Cardiac muscle cell (in vitro differentiated cells and primary cell): ENCODE measurements around the gene HBG2. TPM values are rescaled to one million over a fixed set of nuclear protein-coding genes. Genes with fewer than 3 reads are reported as not detected.

Source experiments
- DNase-seq, 2 donors: peaks; one replicate each; pipeline versions ENCODE4 v3.0.0 to v3.0.0-alpha.2; 2010 to 2017; ENCODE audit warnings: low read depth in 1 of 2, low spot score in 1 of 2
- H3K27ac ChIP-seq: fragments of 200-600 bp; sonication (generic); 2 replicates; pipeline ENCODE4 v1.5.1; 2016
- H3K27me3 ChIP-seq: fragments of 200-600 bp; sonication (generic); 2 replicates; pipeline ENCODE4 v1.6.0; 2016; ENCODE audit warnings: control low read depth
- H3K36me3 ChIP-seq: fragments of 200-600 bp; sonication (generic); 2 replicates; pipeline ENCODE4 v1.5.1; 2016; ENCODE audit warnings: control low read depth
- H3K4me1 ChIP-seq: fragments of 200-600 bp; sonication (generic); 2 replicates; pipeline ENCODE4 v1.8.1; 2017; ENCODE audit warnings: low read depth, mild to moderate bottlenecking, mixed run types
- H3K4me3 ChIP-seq: fragments of 200-600 bp; sonication (generic); 2 replicates; pipeline ENCODE4 v1.5.1; 2016; ENCODE audit warnings: mild to moderate bottlenecking
- H3K9me3 ChIP-seq: fragments of 200-600 bp; sonication (generic); 2 replicates; pipeline ENCODE4 v1.5.1; 2017; ENCODE audit warnings: low read depth, mild to moderate bottlenecking, control low read depth
- polyA plus RNA-seq: library from polyadenylated mRNA; unstranded; fragments of >200 nt; fragmentation: Nextera tagmentation; extraction: Ambion mirVana; gene quantifications from 2 replicates; pipeline ENCODE4 v1.2.1, GENCODE V29; 2016
- total RNA-seq: library from RNA; depleted of rRNA; stranded (reverse); fragments of >200 nt; gene quantifications from 2 replicates; pipeline ENCODE4 v1.2.3, GENCODE V29; 2016
- TF ChIP-seq, protein P1 (sequence below): IDR thresholded peaks from 2 replicates; pipeline ENCODE4 v1.5.1; 2012; ENCODE audit warnings: low read depth, mild to moderate bottlenecking, low read length

The HBG2 gene
- total and polyA plus RNA-seq, 2 experiments from 2014 or later: not detected

DNA sequence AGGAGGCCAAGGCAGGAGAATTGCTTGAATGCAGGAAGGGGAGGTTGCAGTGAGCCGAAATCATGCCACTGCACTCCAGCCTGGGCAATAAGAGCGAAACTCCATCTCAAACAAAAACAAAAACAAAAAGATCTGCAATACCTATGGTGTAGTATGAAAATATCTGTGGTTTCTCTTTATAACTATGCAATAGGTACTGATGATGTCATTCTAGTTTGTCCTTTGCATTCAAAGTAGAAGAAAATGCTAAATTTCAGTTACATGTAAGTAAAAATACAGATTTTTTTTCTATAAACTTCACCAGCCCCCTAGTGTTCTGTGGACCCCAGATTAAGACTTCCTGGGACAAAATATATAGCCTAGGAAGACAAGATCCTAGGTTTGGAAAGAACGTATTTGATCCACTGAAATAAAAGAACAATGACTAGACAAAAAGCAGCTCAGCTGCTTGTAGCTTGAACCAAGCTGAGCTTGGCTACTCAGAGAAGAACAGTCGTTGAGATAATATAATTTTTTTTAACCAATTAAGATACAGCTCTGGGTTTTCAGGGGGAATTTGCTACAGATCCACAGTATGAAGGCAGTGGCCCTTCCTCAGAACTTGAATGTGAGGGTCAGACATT lies 17.9 kb upstream of the HBG2 start:
- H3K9me3 ChIP-seq: no peaks in the 10 kb centered on the region
- H3K36me3 ChIP-seq: no peaks in the 10 kb centered on the region
- H3K4me3 ChIP-seq: no peak overlapping the region
- H3K27me3 ChIP-seq: no peaks in the 10 kb centered on the region
- TF ChIP-seq, protein P1, sequence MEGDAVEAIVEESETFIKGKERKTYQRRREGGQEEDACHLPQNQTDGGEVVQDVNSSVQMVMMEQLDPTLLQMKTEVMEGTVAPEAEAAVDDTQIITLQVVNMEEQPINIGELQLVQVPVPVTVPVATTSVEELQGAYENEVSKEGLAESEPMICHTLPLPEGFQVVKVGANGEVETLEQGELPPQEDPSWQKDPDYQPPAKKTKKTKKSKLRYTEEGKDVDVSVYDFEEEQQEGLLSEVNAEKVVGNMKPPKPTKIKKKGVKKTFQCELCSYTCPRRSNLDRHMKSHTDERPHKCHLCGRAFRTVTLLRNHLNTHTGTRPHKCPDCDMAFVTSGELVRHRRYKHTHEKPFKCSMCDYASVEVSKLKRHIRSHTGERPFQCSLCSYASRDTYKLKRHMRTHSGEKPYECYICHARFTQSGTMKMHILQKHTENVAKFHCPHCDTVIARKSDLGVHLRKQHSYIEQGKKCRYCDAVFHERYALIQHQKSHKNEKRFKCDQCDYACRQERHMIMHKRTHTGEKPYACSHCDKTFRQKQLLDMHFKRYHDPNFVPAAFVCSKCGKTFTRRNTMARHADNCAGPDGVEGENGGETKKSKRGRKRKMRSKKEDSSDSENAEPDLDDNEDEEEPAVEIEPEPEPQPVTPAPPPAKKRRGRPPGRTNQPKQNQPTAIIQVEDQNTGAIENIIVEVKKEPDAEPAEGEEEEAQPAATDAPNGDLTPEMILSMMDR: no peak
- no peaks in the 10 kb centered on the region for H3K4me1 ChIP-seq
- H3K27ac ChIP-seq: no peak overlapping the region
- DNase-seq: no peak

DNA sequence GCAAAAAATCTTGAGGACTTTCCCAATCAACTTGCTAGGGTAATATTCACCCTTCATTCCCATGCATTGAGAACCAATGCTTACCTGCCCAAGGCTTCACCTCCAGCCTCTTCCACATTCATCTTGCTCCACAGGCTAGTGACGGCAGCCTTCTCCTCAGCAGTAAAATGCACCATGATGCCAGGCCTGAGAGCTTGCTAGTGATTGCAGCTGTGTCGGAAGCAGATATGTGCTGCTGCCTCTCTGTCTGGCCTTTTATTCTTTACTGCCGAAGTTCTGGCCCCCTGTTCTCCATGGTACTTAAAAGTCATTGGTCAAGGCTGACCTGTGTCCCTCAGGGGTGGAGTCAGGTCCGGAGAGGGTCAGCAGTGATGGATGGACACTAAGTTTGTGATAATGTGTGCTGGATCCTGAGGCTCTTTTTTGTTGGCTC lies 15.2 kb upstream of the HBG2 start, which contains the start of gene HBE1:
Gene HBE1, minus strand, starts transcription at position 231 of the 433 bp plus-strand sequence. Its CDS starts 55 bp downstream, at position 176.
- Histone ChIP-seq H3K36me3 (no peaks in the 10 kb centered on the region), H3K27me3 (no peaks in the 10 kb centered on the region), H3K27ac (no peak within 1 kb of the TSS), H3K4me3 (no peak within 1 kb of the TSS), H3K4me1 (no peaks in the 10 kb centered on the region), H3K9me3 (no peaks in the 10 kb centered on the region)
- no peak for DNase-seq
- TF ChIP-seq, protein P1: no peak

DNA sequence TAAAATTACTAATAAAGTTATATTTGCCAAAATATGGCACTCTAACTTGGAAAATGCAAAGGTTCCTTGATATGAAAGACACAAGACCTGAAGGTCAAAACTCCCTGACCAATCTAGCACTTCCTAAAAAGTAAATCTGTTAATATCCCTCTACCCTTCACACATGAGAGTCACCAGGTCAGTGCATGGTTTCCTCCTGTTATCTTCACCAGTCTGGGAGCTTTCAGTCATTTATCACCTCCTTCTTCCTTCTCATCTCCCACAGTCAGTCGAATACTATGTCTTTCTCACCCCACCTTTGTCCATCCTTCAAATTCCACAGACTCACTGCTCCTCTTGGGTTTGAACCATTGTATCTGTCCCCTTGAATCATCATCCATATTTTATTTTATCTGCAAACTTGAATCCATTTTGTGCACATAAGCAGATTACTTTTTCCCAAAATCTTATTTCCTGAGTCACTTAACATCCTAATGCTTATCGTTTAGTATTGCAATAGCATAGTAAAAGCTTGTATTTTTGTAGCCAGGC lies 12.5 kb upstream of the HBG2 start:
- DNase-seq: no peak
- Histone ChIP-seq H3K4me1 (no peaks in the 10 kb centered on the region), H3K4me3 (no peak overlapping the region), H3K27me3 (no peaks in the 10 kb centered on the region), H3K27ac (no peak overlapping the region), H3K9me3 (no peaks in the 10 kb centered on the region), H3K36me3 (no peaks in the 10 kb centered on the region)
- TF ChIP-seq, protein P1: no peak

DNA sequence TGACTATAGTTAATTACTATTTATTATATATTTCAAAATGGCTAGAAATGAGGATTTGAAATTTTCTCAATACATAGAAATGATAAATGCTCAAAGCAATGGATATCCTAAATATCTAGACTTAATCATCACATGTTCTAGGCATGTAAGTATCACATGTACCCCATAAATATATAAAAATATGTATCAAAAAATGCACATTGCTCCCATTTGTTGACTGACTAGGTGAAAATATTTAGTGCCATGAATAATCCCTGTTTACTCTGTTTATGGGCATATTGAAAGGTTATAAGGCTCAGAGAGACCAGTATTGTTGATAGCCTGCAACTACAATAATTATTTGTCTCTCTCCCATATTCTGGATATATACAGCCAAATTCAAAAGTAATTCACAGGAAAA lies 12.0 kb upstream of the HBG2 start:
- TF ChIP-seq, protein P1: no peak
- Histone ChIP-seq H3K9me3 (no peaks in the 10 kb centered on the region), H3K27me3 (no peaks in the 10 kb centered on the region), H3K4me1 (no peaks in the 10 kb centered on the region), H3K36me3 (no peaks in the 10 kb centered on the region), H3K27ac (no peak overlapping the region), H3K4me3 (no peak overlapping the region)
- no peak for DNase-seq

DNA sequence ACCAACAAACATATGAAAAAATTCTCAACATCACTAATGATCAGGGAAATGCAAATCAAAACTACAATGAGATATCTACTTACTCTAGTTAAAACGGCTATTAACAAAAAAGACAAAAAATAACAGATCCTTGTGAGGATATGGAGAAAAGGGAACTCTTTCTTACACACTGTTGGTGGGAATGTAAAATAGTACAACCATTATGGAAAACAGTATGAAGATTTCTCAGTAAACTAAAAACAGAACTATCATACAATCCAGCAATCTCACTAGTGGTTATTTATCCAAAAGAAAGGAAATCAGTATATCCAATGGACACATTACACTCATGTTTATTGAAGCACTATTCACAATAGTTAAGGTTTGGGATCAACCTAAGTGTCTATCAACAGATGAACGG lies 11.3 kb upstream of the HBG2 start:
- Histone ChIP-seq H3K4me1 (no peaks in the 10 kb centered on the region), H3K9me3 (no peaks in the 10 kb centered on the region), H3K4me3 (no peak overlapping the region), H3K36me3 (no peaks in the 10 kb centered on the region), H3K27me3 (no peaks in the 10 kb centered on the region), H3K27ac (no peak overlapping the region)
- DNase-seq: no peak
- TF ChIP-seq, protein P1: no peak
